GM19324 (cell line): Measurements from ENCODE around the gene PTPRN2.
"Not testable (repeated sequence)": the region's sequence is repeated elsewhere in the genome, so short reads cannot be mapped to it uniquely, and the experiment has no call there.

Experiments used
- ATAC-seq: cut with Tn5 transposase; IDR thresholded peaks from one replicate; pipeline ENCODE4 v1.9.1; 2021; ENCODE audit warnings: mild to moderate bottlenecking, moderate library complexity; ENCODE audit not compliant: unreplicated experiment, low FRiP score

Gene PTPRN2

GRCh38 chr7:157898802-157899505, 688.7 kb downstream of the PTPRN2 start:
- no peak for ATAC-seq

DNA sequence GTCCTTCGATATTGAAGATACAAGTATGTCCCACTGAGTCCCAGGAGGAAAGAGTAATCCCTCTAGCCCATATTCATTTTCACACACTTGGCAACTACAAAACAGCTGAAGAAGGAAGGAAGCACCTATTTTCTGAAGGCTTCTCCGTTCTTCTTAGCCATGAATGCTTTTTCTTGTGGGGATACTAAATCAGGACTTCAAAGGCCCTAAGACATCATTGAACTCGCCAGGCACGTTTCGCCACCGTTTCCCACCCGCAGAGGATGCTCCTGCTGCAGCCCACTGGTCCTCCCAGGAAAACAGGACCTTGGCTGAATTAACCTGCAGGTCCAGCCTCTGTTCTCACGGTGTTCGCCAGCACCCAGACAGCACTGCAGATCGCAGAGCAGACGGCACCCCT, 689.4 kb downstream of the PTPRN2 start:
- ATAC-seq, result no peak

DNA sequence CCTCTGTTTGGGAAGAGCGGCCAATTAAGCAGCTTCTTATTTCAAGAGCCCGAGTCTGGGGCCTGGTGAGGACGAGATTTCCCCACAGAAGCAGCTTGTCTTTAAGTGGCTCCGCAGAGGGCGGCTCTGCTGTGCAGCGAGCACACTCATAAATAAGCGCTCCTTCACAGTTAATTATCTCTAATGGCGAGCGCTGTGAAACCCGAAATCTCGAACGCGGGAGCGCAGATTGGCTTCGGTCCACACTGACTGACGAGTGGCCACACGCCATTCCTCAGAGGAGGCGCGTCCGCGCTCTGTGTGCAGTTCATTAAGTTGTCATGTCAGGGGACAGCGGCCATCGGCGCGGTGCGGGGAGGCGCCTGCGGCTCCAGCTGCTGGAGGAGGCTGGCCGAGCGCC, 689.9 kb downstream of the PTPRN2 start:
- ATAC-seq, result no peak

DNA sequence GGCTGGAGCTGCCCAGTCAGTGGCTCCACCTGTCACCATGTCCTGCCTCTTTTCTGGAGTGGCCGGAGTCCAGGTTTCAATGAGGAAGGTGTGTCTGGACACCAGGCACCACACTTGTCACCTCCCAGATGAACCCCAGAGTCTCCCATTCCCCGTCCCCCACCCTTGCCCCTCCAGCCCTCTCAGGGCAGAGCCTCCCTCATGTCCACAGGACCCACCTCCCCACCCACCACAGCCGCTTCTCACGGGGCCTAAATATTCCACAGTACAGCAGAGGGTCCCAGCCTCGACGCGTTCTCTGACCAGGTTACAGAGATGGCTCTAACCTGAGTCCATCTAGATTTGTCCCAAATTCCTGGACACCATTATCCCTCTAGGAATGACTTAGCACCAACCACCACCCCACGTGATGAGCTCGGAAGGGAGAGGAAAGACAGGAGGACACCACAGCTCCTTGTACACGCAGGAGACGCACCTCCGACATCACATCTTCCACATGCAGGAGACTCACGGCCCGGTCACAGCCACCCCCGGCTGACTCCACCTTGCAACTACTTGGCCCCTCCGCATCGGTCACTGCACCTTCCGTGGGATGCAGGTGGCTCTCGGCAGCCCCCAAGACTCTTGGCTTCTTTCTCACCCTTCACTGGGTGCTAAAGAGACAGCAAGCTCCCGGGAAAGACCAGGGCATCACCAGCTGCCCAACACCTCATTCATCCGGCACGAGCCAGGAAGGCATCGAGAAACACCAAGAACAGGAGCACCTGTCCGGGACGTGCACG, 690.7 kb downstream of the PTPRN2 start:
- ATAC-seq, result no peak

- ATAC-seq, result not testable (repeated sequence)
Measured at GRCh38 chr7:157896376-157896675, 691.3 kb downstream of the PTPRN2 start.

GRCh38 chr7:157895520-157896375, 691.9 kb downstream of the PTPRN2 start:
- no peak for ATAC-seq

GRCh38 chr7:157895098-157895497, 692.5 kb downstream of the PTPRN2 start:
- ATAC-seq, result not testable (repeated sequence)

DNA sequence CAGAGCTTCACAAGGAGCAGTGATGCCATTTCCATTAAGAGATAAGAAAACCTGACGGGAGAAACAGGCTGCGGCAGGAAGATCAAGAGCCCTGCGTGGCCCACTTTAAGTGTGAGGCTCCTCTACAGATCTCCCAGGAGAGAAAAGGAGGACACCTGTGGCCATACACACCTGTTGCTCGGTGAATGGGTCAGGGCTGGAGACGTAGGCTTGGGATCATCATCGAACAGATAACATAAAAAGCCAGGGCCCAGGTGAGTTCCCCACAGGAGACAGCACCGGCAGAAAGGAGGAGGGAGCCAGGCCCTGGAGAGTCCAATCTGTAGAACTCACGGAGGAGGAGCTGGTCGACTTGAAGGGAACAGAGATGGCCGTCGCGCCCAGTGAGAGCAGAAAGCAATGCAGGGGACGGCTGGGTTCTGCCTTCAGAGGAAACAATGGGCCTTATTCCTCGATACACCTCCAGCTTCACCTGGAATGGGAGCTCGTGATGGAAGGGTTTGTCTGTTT, 694.0 kb downstream of the PTPRN2 start:
- ATAC-seq, result no peak

GRCh38 chr7:157892751-157893523, 694.7 kb downstream of the PTPRN2 start:
- no peak for ATAC-seq

DNA sequence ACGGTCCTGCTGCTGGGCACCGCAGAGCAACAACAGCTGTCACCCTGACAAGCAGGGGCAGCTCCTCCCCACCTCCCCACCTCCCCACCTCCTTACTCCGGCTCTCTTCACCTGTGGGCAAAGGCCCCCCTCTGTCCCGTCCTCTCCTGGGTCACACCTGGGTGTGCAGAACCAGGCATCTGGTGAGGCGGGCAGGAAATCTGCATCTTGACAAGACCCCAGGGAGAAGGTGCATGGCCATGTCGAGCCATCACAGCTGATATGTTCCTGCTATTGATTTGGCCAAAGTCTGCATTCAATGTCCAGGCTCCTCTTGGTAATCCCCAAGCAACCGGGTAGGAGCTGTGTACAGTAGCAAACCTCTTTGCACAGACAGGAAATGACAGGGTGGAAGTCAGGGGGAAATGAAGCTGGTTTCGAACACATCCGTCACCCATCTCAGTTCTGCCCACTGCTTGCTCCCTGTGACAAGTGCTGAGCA, 696.7 kb downstream of the PTPRN2 start:
- no peak for ATAC-seq

- no peak for ATAC-seq
Measured at GRCh38 chr7:157889480-157889879, 698.1 kb downstream of the PTPRN2 start.

DNA sequence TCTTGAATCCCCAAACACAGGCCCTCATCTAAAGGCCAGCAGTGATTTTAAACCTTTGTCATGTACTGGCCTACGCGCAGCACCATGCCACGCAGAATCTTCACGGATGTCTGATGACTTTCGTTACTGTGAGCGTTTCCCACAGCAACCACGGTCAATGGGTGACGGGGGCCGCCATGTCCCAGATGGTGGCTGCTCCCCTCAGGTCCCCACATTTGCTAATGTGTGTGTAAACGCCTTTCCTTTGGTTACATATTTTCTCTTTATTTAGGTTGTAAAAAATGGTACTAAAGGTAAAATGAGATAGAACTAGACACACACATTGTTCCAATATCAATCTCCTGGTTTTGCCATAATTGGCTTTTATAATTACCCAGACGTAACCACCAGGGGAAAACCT, 699.0 kb downstream of the PTPRN2 start:
- ATAC-seq, result no peak

- ATAC-seq, result no peak
Measured at GRCh38 chr7:157887400-157887799, 700.2 kb downstream of the PTPRN2 start.

DNA sequence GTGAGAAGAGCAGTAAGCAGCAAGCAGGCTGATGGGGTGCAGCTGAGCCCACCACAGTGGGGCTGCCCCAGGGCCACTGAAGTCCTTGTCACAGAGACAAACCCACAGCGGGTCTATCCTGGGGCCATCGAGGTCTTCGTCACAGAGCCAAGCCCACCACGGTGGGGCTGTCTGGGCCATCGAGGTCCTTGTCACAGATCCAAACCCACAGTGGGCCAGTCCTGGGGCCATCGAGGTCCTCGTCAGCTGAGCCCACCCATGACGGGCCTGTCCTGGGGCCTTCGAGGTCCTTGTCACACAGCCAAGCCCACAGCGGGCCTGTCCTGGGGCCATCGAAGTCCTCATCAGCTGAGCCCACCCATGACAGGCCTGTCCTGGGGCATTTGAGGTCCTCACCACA, 700.9 kb downstream of the PTPRN2 start:
- no peak for ATAC-seq

DNA sequence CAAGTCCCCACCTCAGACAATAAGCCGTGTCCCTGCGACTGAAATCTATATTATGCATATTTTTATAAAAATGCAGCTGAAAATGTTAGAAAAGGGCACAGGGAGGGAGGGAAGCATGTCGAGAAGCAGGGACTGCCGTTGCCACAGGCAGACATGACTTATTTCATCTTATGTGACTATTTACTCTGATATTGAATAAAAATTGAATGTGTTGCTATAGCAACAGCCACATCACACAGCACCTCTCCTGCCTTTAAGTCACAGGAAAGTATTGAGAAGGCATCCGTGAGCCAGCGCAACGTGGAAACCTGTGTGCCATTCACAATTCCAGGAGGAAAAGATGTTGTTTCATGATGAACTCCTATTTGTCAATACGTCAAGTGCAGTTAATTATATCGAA, 701.4 kb downstream of the PTPRN2 start:
- ATAC-seq, result no peak

DNA sequence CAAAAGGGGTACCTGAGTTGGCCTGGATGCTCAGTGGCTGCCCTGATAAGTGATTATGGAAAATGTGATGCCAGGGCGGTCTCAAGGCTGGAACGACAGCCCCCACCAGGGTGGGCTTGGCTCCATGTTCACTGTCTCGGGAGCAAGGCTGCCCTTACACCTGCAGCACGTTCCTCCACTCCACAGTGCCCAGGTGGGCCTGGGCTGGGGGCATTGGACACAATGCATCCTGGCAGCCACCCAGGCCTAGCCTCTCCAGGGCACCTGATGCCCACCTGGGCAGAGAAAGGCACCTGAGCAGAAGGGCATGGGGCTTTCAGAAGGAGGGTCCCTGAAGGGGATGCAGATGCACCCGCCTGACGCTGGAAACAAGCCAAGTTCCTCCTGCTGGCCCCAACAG, 702.5 kb downstream of the PTPRN2 start:
- ATAC-seq, result no peak

DNA sequence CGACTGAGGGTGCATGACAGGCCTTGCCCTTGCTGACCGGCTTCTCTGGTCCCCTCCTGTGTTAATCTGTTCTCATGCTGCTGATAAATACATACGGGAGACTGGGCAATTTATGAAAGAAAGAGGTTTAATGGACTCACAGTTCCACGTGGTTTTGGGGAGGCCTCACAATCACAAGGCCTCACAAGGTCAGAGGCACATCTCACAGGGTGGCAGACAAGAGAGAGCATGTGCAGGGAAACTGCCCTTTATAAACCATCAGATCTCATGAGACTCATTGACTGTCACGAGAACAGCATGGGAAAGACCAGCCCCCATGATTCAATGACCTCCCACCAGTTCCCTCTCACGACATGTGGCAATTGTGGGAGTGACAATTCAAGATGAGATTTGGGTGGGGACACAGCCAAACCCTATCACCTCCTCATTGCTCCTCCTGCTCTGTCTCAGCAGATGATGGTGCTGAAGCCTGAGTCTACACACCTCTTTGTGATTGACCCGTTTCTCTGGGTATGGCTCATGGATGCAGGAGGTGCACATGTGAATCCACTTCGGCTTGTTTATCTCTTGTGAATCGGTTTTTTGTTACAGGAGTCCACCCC, 703.1 kb downstream of the PTPRN2 start:
- ATAC-seq, result no peak

GRCh38 chr7:157881048-157881771, 706.4 kb downstream of the PTPRN2 start:
- ATAC-seq, result no peak

- no peak for ATAC-seq
Measured at GRCh38 chr7:157879391-157879790, 708.2 kb downstream of the PTPRN2 start.
